ENCODE data around the gene NDUFS5.
A peak's percentile ranks its signal among the peaks of the same experiment; 100 is the strongest.

The NDUFS5 gene

GRCh38 chr1:39021426-39021825, 4.7 kb upstream of the NDUFS5 start:
- H3K4me1 ChIP-seq (ENCODE audit: control insufficient read depth, insufficient read depth, low read length) = peaks cover 6% of the 10 kb centered on the region

GRCh38 chr1:39023140-39023539, 3.0 kb upstream of the NDUFS5 start:
- H3K9me3 ChIP-seq (ENCODE audit: control insufficient read depth, low read length) = no peaks in the 10 kb centered on the region

More at GRCh38 chr1:39021426-39021825, 4.7 kb upstream of the NDUFS5 start:
- no peaks in the 10 kb centered on the region for H3K36me3 ChIP-seq (ENCODE audit: control insufficient read depth, insufficient read depth, low read length)
- H3K27me3 ChIP-seq (ENCODE audit: control insufficient read depth, insufficient read depth, low read length) = no peaks in the 10 kb centered on the region
- no peak overlapping the region for H3K4me3 ChIP-seq (ENCODE audit: low read length)
- no peaks in the 10 kb centered on the region for H3K9me3 ChIP-seq (ENCODE audit: control insufficient read depth, low read length)
- H3K9ac ChIP-seq (ENCODE audit: low read length) = no peak overlapping the region

GRCh38 chr1:39026866-39027507, 837 bp downstream of the NDUFS5 start:
- Histone ChIP-seq H3K4me1 (ENCODE audit: control insufficient read depth, insufficient read depth, low read length) (peaks cover 6% of the 10 kb centered on the region), H3K9me3 (ENCODE audit: control insufficient read depth, low read length) (no peaks in the 10 kb centered on the region), H3K27me3 (ENCODE audit: control insufficient read depth, insufficient read depth, low read length) (no peaks in the 10 kb centered on the region), H3K9ac (ENCODE audit: low read length) (peak overlapping the region; percentile 84), H3K4me3 (ENCODE audit: low read length) (peak overlapping the region; percentile 52), H3K36me3 (ENCODE audit: control insufficient read depth, insufficient read depth, low read length) (no peaks in the 10 kb centered on the region)

More at GRCh38 chr1:39023140-39023539, 3.0 kb upstream of the NDUFS5 start:
- H3K4me1 ChIP-seq (ENCODE audit: control insufficient read depth, insufficient read depth, low read length) = peaks cover 6% of the 10 kb centered on the region
- no peak overlapping the region for H3K9ac ChIP-seq (ENCODE audit: low read length)
- no peaks in the 10 kb centered on the region for H3K36me3 ChIP-seq (ENCODE audit: control insufficient read depth, insufficient read depth, low read length)
- no peak overlapping the region for H3K4me3 ChIP-seq (ENCODE audit: low read length)
- no peaks in the 10 kb centered on the region for H3K27me3 ChIP-seq (ENCODE audit: control insufficient read depth, insufficient read depth, low read length)

GRCh38 chr1:39034114-39034654, 8.0 kb downstream of the NDUFS5 start:
- Histone ChIP-seq H3K9me3 (ENCODE audit: control insufficient read depth, low read length) (no peaks in the 10 kb centered on the region), H3K27me3 (ENCODE audit: control insufficient read depth, insufficient read depth, low read length) (no peaks in the 10 kb centered on the region), H3K36me3 (ENCODE audit: control insufficient read depth, insufficient read depth, low read length) (no peaks in the 10 kb centered on the region), H3K9ac (ENCODE audit: low read length) (no peak overlapping the region), H3K4me3 (ENCODE audit: low read length) (no peak overlapping the region), H3K4me1 (ENCODE audit: control insufficient read depth, insufficient read depth, low read length) (no peaks in the 10 kb centered on the region)

GRCh38 chr1:39036678-39037077, 10.5 kb downstream of the NDUFS5 start:
- no peaks in the 10 kb centered on the region for H3K36me3 ChIP-seq (ENCODE audit: control insufficient read depth, insufficient read depth, low read length)
- H3K9ac ChIP-seq (ENCODE audit: low read length) = no peak overlapping the region

GRCh38 chr1:39043513-39043912, 17.4 kb downstream of the NDUFS5 start:
- H3K36me3 ChIP-seq (ENCODE audit: control insufficient read depth, insufficient read depth, low read length) = no peaks in the 10 kb centered on the region

More at GRCh38 chr1:39036678-39037077, 10.5 kb downstream of the NDUFS5 start:
- H3K9me3 ChIP-seq (ENCODE audit: control insufficient read depth, low read length) = no peaks in the 10 kb centered on the region
- H3K4me1 ChIP-seq (ENCODE audit: control insufficient read depth, insufficient read depth, low read length) = no peaks in the 10 kb centered on the region
- H3K27me3 ChIP-seq (ENCODE audit: control insufficient read depth, insufficient read depth, low read length) = no peaks in the 10 kb centered on the region
- no peak overlapping the region for H3K4me3 ChIP-seq (ENCODE audit: low read length)

GRCh38 chr1:39044762-39045161, 18.6 kb downstream of the NDUFS5 start:
- Histone ChIP-seq H3K27me3 (ENCODE audit: control insufficient read depth, insufficient read depth, low read length) (no peaks in the 10 kb centered on the region), H3K4me3 (ENCODE audit: low read length) (no peak overlapping the region), H3K9me3 (ENCODE audit: control insufficient read depth, low read length) (no peaks in the 10 kb centered on the region), H3K9ac (ENCODE audit: low read length) (no peak overlapping the region), H3K4me1 (ENCODE audit: control insufficient read depth, insufficient read depth, low read length) (no peaks in the 10 kb centered on the region), H3K36me3 (ENCODE audit: control insufficient read depth, insufficient read depth, low read length) (no peaks in the 10 kb centered on the region)

More at GRCh38 chr1:39043513-39043912, 17.4 kb downstream of the NDUFS5 start:
- H3K4me3 ChIP-seq (ENCODE audit: low read length) = no peak overlapping the region
- no peak overlapping the region for H3K9ac ChIP-seq (ENCODE audit: low read length)
- H3K27me3 ChIP-seq (ENCODE audit: control insufficient read depth, insufficient read depth, low read length) = no peaks in the 10 kb centered on the region
- no peaks in the 10 kb centered on the region for H3K9me3 ChIP-seq (ENCODE audit: control insufficient read depth, low read length)
- H3K4me1 ChIP-seq (ENCODE audit: control insufficient read depth, insufficient read depth, low read length) = no peaks in the 10 kb centered on the region

- no peaks in the 10 kb centered on the region for H3K36me3 ChIP-seq (ENCODE audit: control insufficient read depth, insufficient read depth, low read length)
- no peak overlapping the region for H3K9ac ChIP-seq (ENCODE audit: low read length)
- no peaks in the 10 kb centered on the region for H3K4me1 ChIP-seq (ENCODE audit: control insufficient read depth, insufficient read depth, low read length)
- H3K9me3 ChIP-seq (ENCODE audit: control insufficient read depth, low read length) = no peaks in the 10 kb centered on the region
- no peak overlapping the region for H3K4me3 ChIP-seq (ENCODE audit: low read length)
- H3K27me3 ChIP-seq (ENCODE audit: control insufficient read depth, insufficient read depth, low read length) = no peaks in the 10 kb centered on the region
Observed at GRCh38 chr1:39045231-39045630, 19.1 kb downstream of the NDUFS5 start.

GRCh38 chr1:39046613-39047210, 20.6 kb downstream of the NDUFS5 start:
- no peak overlapping the region for H3K9ac ChIP-seq (ENCODE audit: low read length)
- H3K27me3 ChIP-seq (ENCODE audit: control insufficient read depth, insufficient read depth, low read length) = no peaks in the 10 kb centered on the region
- H3K36me3 ChIP-seq (ENCODE audit: control insufficient read depth, insufficient read depth, low read length) = no peaks in the 10 kb centered on the region
- no peaks in the 10 kb centered on the region for H3K4me1 ChIP-seq (ENCODE audit: control insufficient read depth, insufficient read depth, low read length)
- no peak overlapping the region for H3K4me3 ChIP-seq (ENCODE audit: low read length)
- no peaks in the 10 kb centered on the region for H3K9me3 ChIP-seq (ENCODE audit: control insufficient read depth, low read length)

GRCh38 chr1:39047374-39048229, 21.5 kb downstream of the NDUFS5 start:
- Histone ChIP-seq H3K9ac (ENCODE audit: low read length) (no peak overlapping the region), H3K36me3 (ENCODE audit: control insufficient read depth, insufficient read depth, low read length) (no peaks in the 10 kb centered on the region), H3K9me3 (ENCODE audit: control insufficient read depth, low read length) (no peaks in the 10 kb centered on the region), H3K4me3 (ENCODE audit: low read length) (no peak overlapping the region), H3K4me1 (ENCODE audit: control insufficient read depth, insufficient read depth, low read length) (no peaks in the 10 kb centered on the region), H3K27me3 (ENCODE audit: control insufficient read depth, insufficient read depth, low read length) (no peaks in the 10 kb centered on the region)

GRCh38 chr1:39048745-39049370, 22.7 kb downstream of the NDUFS5 start:
- Histone ChIP-seq H3K9ac (ENCODE audit: low read length) (no peak overlapping the region), H3K4me3 (ENCODE audit: low read length) (no peak overlapping the region), H3K4me1 (ENCODE audit: control insufficient read depth, insufficient read depth, low read length) (no peaks in the 10 kb centered on the region), H3K27me3 (ENCODE audit: control insufficient read depth, insufficient read depth, low read length) (no peaks in the 10 kb centered on the region), H3K36me3 (ENCODE audit: control insufficient read depth, insufficient read depth, low read length) (no peaks in the 10 kb centered on the region), H3K9me3 (ENCODE audit: control insufficient read depth, low read length) (no peaks in the 10 kb centered on the region)

Data from mucosa of stomach (tissue), 1 donor.